Glomerular visceral epithelial cell (primary cell): ENCODE data around the gene COQ9.

Source experiments
- DNase-seq: peaks from one replicate; pipeline ENCODE4 v3.0.0-alpha.2; 2016; ENCODE audit errors: extremely low spot score

The COQ9 gene

GRCh38 chr16:57510016-57510871 is 63.0 kb downstream of the COQ9 start:
- DNase-seq: no peak
